Measurements from ENCODE around the gene VTI1A. TPM values are rescaled to one million over a fixed set of nuclear protein-coding genes. Genes with fewer than 3 reads are reported as not detected.

The VTI1A gene
- total and polyA plus RNA-seq, 2 of the 13 experiments (the other 11 are each of a cell fraction or from before 2014, with no cell fraction given): 11.7 to 32.7 TPM

DNA sequence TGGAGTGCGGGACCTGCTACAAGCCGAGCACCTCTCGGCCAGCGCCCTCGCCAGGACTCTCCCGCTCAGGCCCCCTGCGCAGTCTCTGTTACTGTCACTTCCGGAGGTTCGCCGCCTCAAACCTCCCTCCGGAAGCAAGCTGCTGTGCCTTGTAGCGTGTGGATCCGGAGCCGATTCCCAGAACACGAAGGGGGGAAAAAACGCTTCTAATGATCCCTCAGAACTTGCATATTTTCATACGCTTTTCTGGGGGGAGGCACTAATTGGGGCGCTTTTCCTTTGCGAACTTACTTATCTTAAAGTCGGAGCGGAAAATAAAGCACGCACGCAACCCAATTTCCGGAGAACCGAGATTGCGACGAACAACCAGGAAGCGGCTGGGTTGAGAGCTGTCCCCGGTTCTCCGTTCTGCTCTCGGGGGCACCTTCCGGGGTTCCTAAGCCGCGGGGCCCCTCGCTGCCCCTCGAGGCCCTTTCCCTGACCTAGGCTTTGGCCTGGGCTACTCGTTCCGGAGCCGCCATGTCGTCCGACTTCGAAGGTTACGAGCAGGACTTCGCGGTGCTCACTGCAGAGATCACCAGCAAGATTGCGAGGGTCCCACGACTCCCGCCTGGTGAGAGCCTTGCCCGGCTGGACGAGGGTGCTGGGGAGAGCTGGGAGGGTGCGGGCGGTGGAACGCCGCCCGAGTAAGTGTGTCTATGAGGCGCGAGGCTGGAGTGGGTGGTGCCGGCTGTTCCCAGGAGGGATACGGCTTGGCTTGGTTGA lies at the start of gene VTI1A, which contains the start of gene ZDHHC6 (continued):
- TF ChIP-seq JUN (CRISPR knock-in tag; IDR thresholded peaks at IDR 0.05) (no peak), ZNF333 (CRISPR knock-in tag; IDR thresholded peaks at IDR 0.05; ENCODE audit: borderline replicate concordance) (0 out of 2 replicates have a peak, but pooled peaks have one; percentile 45), KMT2B (CRISPR knock-in tag; IDR thresholded peaks at IDR 0.05) (peak; percentile 71), ZBTB44 (CRISPR knock-in tag; IDR thresholded peaks at IDR 0.05) (0 out of 2 replicates have a peak, but pooled peaks have one; percentile 42), SAP130 (CRISPR knock-in tag; IDR thresholded peaks at IDR 0.05; ENCODE audit: low read depth) (peak; percentile 81; the same call in 1 of the 2 replicates), ZBTB7B (CRISPR knock-in tag; IDR thresholded peaks at IDR 0.05) (peak; percentile 58), AGO2 (optimal IDR thresholded peaks at IDR 0.05; ENCODE audit: low read depth, low read length) (peak; percentile 38), POLR2A (IDR thresholded peaks at IDR 0.05; ENCODE audit: insufficient read depth in 1 of 2, low read depth in 2 of 2, low read length in 2 of 2) (peak; percentile 81 to 91), ZNF17 (CRISPR knock-in tag; IDR thresholded peaks at IDR 0.05) (no peak), TMF1 (CRISPR knock-in tag; IDR thresholded peaks at IDR 0.05; ENCODE audit: low read depth) (peak; percentile 51; the same call in 1 of the 2 replicates), EHMT2 (IDR thresholded peaks at IDR 0.05; ENCODE audit: borderline replicate concordance, low read depth, low read length) (peak; percentile 63; the same call in 1 of the 2 replicates), YY1 (IDR thresholded peaks at IDR 0.05; ENCODE audit: insufficient read depth, insufficient replicate concordance, low read depth, low read length) (peak; percentile 30), ZNF343 (CRISPR knock-in tag; IDR thresholded peaks at IDR 0.05) (peak; percentile 95), SP5 (CRISPR knock-in tag; IDR thresholded peaks at IDR 0.05; ENCODE audit: borderline replicate concordance, low read depth) (0 out of 2 replicates have a peak, but pooled peaks have one; percentile 27), GATA4 (IDR thresholded peaks at IDR 0.05; ENCODE audit: borderline replicate concordance, low read depth) (peak; percentile 12; the same call in 1 of the 2 replicates), EED (CRISPR knock-in tag; IDR thresholded peaks at IDR 0.05) (peak; percentile 9; the same call in 1 of the 2 replicates)
- TF ChIP-seq, protein P1, sequence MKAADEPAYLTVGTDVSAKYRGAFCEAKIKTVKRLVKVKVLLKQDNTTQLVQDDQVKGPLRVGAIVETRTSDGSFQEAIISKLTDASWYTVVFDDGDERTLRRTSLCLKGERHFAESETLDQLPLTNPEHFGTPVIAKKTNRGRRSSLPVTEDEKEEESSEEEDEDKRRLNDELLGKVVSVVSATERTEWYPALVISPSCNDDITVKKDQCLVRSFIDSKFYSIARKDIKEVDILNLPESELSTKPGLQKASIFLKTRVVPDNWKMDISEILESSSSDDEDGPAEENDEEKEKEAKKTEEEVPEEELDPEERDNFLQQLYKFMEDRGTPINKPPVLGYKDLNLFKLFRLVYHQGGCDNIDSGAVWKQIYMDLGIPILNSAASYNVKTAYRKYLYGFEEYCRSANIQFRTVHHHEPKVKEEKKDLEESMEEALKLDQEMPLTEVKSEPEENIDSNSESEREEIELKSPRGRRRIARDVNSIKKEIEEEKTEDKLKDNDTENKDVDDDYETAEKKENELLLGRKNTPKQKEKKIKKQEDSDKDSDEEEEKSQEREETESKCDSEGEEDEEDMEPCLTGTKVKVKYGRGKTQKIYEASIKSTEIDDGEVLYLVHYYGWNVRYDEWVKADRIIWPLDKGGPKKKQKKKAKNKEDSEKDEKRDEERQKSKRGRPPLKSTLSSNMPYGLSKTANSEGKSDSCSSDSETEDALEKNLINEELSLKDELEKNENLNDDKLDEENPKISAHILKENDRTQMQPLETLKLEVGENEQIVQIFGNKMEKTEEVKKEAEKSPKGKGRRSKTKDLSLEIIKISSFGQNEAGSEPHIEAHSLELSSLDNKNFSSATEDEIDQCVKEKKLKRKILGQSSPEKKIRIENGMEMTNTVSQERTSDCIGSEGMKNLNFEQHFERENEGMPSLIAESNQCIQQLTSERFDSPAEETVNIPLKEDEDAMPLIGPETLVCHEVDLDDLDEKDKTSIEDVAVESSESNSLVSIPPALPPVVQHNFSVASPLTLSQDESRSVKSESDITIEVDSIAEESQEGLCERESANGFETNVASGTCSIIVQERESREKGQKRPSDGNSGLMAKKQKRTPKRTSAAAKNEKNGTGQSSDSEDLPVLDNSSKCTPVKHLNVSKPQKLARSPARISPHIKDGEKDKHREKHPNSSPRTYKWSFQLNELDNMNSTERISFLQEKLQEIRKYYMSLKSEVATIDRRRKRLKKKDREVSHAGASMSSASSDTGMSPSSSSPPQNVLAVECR (CRISPR knock-in tag; IDR thresholded peaks at IDR 0.05; ENCODE audit: borderline replicate concordance): peak; percentile 90
- TF ChIP-seq, protein P2, sequence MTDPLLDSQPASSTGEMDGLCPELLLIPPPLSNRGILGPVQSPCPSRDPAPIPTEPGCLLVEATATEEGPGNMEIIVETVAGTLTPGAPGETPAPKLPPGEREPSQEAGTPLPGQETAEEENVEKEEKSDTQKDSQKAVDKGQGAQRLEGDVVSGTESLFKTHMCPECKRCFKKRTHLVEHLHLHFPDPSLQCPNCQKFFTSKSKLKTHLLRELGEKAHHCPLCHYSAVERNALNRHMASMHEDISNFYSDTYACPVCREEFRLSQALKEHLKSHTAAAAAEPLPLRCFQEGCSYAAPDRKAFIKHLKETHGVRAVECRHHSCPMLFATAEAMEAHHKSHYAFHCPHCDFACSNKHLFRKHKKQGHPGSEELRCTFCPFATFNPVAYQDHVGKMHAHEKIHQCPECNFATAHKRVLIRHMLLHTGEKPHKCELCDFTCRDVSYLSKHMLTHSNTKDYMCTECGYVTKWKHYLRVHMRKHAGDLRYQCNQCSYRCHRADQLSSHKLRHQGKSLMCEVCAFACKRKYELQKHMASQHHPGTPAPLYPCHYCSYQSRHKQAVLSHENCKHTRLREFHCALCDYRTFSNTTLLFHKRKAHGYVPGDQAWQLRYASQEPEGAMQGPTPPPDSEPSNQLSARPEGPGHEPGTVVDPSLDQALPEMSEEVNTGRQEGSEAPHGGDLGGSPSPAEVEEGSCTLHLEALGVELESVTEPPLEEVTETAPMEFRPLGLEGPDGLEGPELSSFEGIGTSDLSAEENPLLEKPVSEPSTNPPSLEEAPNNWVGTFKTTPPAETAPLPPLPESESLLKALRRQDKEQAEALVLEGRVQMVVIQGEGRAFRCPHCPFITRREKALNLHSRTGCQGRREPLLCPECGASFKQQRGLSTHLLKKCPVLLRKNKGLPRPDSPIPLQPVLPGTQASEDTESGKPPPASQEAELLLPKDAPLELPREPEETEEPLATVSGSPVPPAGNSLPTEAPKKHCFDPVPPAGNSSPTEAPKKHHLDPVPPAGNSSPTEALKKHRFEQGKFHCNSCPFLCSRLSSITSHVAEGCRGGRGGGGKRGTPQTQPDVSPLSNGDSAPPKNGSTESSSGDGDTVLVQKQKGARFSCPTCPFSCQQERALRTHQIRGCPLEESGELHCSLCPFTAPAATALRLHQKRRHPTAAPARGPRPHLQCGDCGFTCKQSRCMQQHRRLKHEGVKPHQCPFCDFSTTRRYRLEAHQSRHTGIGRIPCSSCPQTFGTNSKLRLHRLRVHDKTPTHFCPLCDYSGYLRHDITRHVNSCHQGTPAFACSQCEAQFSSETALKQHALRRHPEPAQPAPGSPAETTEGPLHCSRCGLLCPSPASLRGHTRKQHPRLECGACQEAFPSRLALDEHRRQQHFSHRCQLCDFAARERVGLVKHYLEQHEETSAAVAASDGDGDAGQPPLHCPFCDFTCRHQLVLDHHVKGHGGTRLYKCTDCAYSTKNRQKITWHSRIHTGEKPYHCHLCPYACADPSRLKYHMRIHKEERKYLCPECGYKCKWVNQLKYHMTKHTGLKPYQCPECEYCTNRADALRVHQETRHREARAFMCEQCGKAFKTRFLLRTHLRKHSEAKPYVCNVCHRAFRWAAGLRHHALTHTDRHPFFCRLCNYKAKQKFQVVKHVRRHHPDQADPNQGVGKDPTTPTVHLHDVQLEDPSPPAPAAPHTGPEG (CRISPR knock-in tag; IDR thresholded peaks at IDR 0.05): no peak

All from HepG2 (cell line).